T-helper 2 cell treated with Interferon-gamma antibody and Interleukin-4, amounts not matched to agents 5 μg/mL and 100 μg/mL, for 36 hours (primary cell): ENCODE data around the gene PTPN9.
A peak's percentile ranks its signal among the peaks of the same experiment; 100 is the strongest.
"Not testable (repeated sequence)": the region's sequence is repeated elsewhere in the genome, so short reads cannot be mapped to it uniquely, and the experiment has no call there.

ENCODE experiments used
- DNase-seq: peaks from one replicate; pipeline ENCODE4 v3.0.0; 2021; ENCODE audit warnings: low spot score
- H3K27ac Mint-ChIP-seq: one replicate; pipeline ENCODE4 v1.8.0; 2021; ENCODE audit warnings: mild to moderate bottlenecking, mixed read lengths
- H3K27me3 Mint-ChIP-seq: one replicate; pipeline ENCODE4 v1.8.0; 2021; ENCODE audit warnings: low read depth, mixed read lengths
- H3K36me3 Mint-ChIP-seq: one replicate; pipeline ENCODE4 v1.8.0; 2021; ENCODE audit warnings: low read depth, mixed read lengths
- H3K4me1 Mint-ChIP-seq: one replicate; pipeline ENCODE4 v1.8.0; 2021; ENCODE audit warnings: low read depth, mixed read lengths
- H3K4me3 Mint-ChIP-seq: one replicate; pipeline ENCODE4 v1.8.0; 2022; ENCODE audit warnings: mild to moderate bottlenecking, moderate library complexity, mixed read lengths
- H3K9me3 Mint-ChIP-seq: one replicate; pipeline ENCODE4 v1.8.0; 2021; ENCODE audit warnings: mixed read lengths

The PTPN9 gene

GRCh38 chr15:75531041-75531450, 48.1 kb downstream of the PTPN9 start:
- Mint-ChIP-seq H3K4me1 (peaks cover 12% of the 10 kb centered on the region), H3K27ac (peak overlapping the region; percentile 28), H3K9me3 (no peaks in the 10 kb centered on the region), H3K4me3 (no peak overlapping the region), H3K27me3 (no peaks in the 10 kb centered on the region), H3K36me3 (peaks cover 12% of the 10 kb centered on the region)
- no peak for DNase-seq

GRCh38 chr15:75530169-75530568, 48.9 kb downstream of the PTPN9 start:
- Mint-ChIP-seq H3K36me3 (peaks cover 12% of the 10 kb centered on the region), H3K27me3 (no peaks in the 10 kb centered on the region), H3K4me1 (peaks cover 11% of the 10 kb centered on the region), H3K27ac (no peak overlapping the region), H3K4me3 (no peak overlapping the region), H3K9me3 (no peaks in the 10 kb centered on the region)
- no peak for DNase-seq

- not testable (repeated sequence) for H3K9me3 Mint-ChIP-seq, H3K27me3 Mint-ChIP-seq, H3K4me3 Mint-ChIP-seq, DNase-seq, H3K4me1 Mint-ChIP-seq, H3K27ac Mint-ChIP-seq
- peaks cover 38% of the 10 kb centered on the region for H3K36me3 Mint-ChIP-seq
These were observed 53.4 kb downstream of the PTPN9 start for GRCh38 chr15:75525756-75526155.

GRCh38 chr15:75523011-75523410, 56.1 kb downstream of the PTPN9 start:
- peaks cover 45% of the 10 kb centered on the region for H3K36me3 Mint-ChIP-seq
- no peak overlapping the region for H3K27ac Mint-ChIP-seq
- no peaks in the 10 kb centered on the region for H3K9me3 Mint-ChIP-seq
- no peak overlapping the region for H3K4me3 Mint-ChIP-seq
- H3K27me3 Mint-ChIP-seq, result no peaks in the 10 kb centered on the region
- no peaks in the 10 kb centered on the region for H3K4me1 Mint-ChIP-seq
- no peak for DNase-seq

- H3K27me3 Mint-ChIP-seq, result no peaks in the 10 kb centered on the region
- H3K4me3 Mint-ChIP-seq, result no peak overlapping the region
- DNase-seq, result no peak
- no peaks in the 10 kb centered on the region for H3K9me3 Mint-ChIP-seq
- H3K27ac Mint-ChIP-seq, result no peak overlapping the region
- no peaks in the 10 kb centered on the region for H3K4me1 Mint-ChIP-seq
- peaks cover 32% of the 10 kb centered on the region for H3K36me3 Mint-ChIP-seq
These were observed 61.9 kb downstream of the PTPN9 start for GRCh38 chr15:75517233-75517632.

- H3K9me3 Mint-ChIP-seq, result no peaks in the 10 kb centered on the region
- H3K36me3 Mint-ChIP-seq, result peaks cover 28% of the 10 kb centered on the region
- no peak overlapping the region for H3K27ac Mint-ChIP-seq
- no peaks in the 10 kb centered on the region for H3K27me3 Mint-ChIP-seq
- peak; percentile 10 for DNase-seq
- no peaks in the 10 kb centered on the region for H3K4me1 Mint-ChIP-seq
- no peak overlapping the region for H3K4me3 Mint-ChIP-seq
These were observed 70.1 kb downstream of the PTPN9 start for GRCh38 chr15:75508840-75509532.

GRCh38 chr15:75502360-75502759, 76.8 kb downstream of the PTPN9 start:
- Mint-ChIP-seq H3K27me3 (no peaks in the 10 kb centered on the region), H3K4me3 (no peak overlapping the region), H3K27ac (no peak overlapping the region), H3K4me1 (no peaks in the 10 kb centered on the region), H3K9me3 (no peaks in the 10 kb centered on the region), H3K36me3 (peaks cover 32% of the 10 kb centered on the region)
- no peak for DNase-seq

- H3K27me3 Mint-ChIP-seq, result no peaks in the 10 kb centered on the region
- H3K4me1 Mint-ChIP-seq, result no peaks in the 10 kb centered on the region
- H3K36me3 Mint-ChIP-seq, result peaks cover 28% of the 10 kb centered on the region
These were observed 85.4 kb downstream of the PTPN9 start for GRCh38 chr15:75493732-75494131.

GRCh38 chr15:75483961-75484360, 95.2 kb downstream of the PTPN9 start:
- H3K36me3 Mint-ChIP-seq, result peaks cover 34% of the 10 kb centered on the region
- no peaks in the 10 kb centered on the region for H3K27me3 Mint-ChIP-seq
- H3K27ac Mint-ChIP-seq, result no peak overlapping the region
- DNase-seq, result no peak
- no peak overlapping the region for H3K4me3 Mint-ChIP-seq
- H3K4me1 Mint-ChIP-seq, result peaks cover 2% of the 10 kb centered on the region
- H3K9me3 Mint-ChIP-seq, result no peaks in the 10 kb centered on the region

More at GRCh38 chr15:75493732-75494131, 85.4 kb downstream of the PTPN9 start:
- DNase-seq, result no peak
- Mint-ChIP-seq H3K4me3 (no peak overlapping the region), H3K9me3 (no peaks in the 10 kb centered on the region), H3K27ac (no peak overlapping the region)

- peaks cover 34% of the 10 kb centered on the region for H3K36me3 Mint-ChIP-seq
- not testable (repeated sequence) for H3K4me3 Mint-ChIP-seq, H3K9me3 Mint-ChIP-seq, H3K27ac Mint-ChIP-seq, DNase-seq, H3K4me1 Mint-ChIP-seq, H3K27me3 Mint-ChIP-seq
These were observed 95.6 kb downstream of the PTPN9 start for GRCh38 chr15:75483556-75483955.

GRCh38 chr15:75483106-75483505, 96.0 kb downstream of the PTPN9 start:
- peaks cover 34% of the 10 kb centered on the region for H3K36me3 Mint-ChIP-seq
- no peaks in the 10 kb centered on the region for H3K27me3 Mint-ChIP-seq
- no peaks in the 10 kb centered on the region for H3K9me3 Mint-ChIP-seq
- DNase-seq, result no peak
- no peak overlapping the region for H3K4me3 Mint-ChIP-seq
- peaks cover 2% of the 10 kb centered on the region for H3K4me1 Mint-ChIP-seq
- no peak overlapping the region for H3K27ac Mint-ChIP-seq

- H3K27ac Mint-ChIP-seq, H3K4me1 Mint-ChIP-seq, H3K9me3 Mint-ChIP-seq, H3K4me3 Mint-ChIP-seq, H3K27me3 Mint-ChIP-seq, DNase-seq: not testable (repeated sequence)
- peaks cover 25% of the 10 kb centered on the region for H3K36me3 Mint-ChIP-seq
These were observed 98.7 kb downstream of the PTPN9 start for GRCh38 chr15:75480463-75480862.

GRCh38 chr15:75479670-75480069, 99.4 kb downstream of the PTPN9 start:
- Mint-ChIP-seq H3K9me3 (no peaks in the 10 kb centered on the region), H3K27ac (no peak overlapping the region), H3K4me3 (no peak overlapping the region), H3K4me1 (peaks cover 2% of the 10 kb centered on the region), H3K36me3 (peaks cover 24% of the 10 kb centered on the region), H3K27me3 (no peaks in the 10 kb centered on the region)
- no peak for DNase-seq

GRCh38 chr15:75477094-75477493, 102.0 kb downstream of the PTPN9 start:
- not testable (repeated sequence) for DNase-seq, H3K9me3 Mint-ChIP-seq, H3K4me1 Mint-ChIP-seq, H3K4me3 Mint-ChIP-seq, H3K27ac Mint-ChIP-seq, H3K27me3 Mint-ChIP-seq
- H3K36me3 Mint-ChIP-seq, result peaks cover 20% of the 10 kb centered on the region
